C4-2B (cell line): Measurements from ENCODE around the gene ZNF79.

Experiments used
- H3K27ac ChIP-seq: fragments of 450-650 bp; 2 replicates; pipeline ENCODE4 v1.5.1; 2017
- ZFX ChIP-seq: fragments of 450-650 bp; IDR thresholded peaks from 2 replicates; pipeline ENCODE4 v1.6.1; 2017
- TF ChIP-seq, protein P1 (sequence below): fragments of 450-650 bp; conservative IDR thresholded peaks from 2 replicates; pipeline ENCODE4 v1.5.1; 2017; ENCODE audit warnings: mild to moderate bottlenecking

The ZNF79 gene

DNA sequence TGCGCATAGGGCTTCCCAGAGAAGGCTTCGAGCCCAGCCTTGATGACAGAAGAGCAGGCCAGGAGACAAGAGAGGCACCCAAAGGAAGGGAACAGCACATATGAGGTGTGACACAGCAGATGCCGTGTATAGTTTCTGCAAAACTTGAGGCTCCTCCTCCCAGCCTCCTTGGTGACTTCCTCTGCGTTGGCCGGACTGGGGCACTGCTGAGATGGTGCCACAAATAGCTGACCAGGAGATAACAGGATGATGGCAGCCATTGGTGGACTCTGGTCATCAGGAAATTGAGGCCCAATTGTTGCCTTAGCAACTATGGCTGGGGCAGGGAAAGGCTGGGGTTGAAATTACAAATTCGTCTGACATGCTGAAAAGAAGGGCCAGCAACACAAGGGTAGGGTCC is 4.8 kb upstream of the ZNF79 start:
- no peak for TF ChIP-seq ZFX
- TF ChIP-seq, protein P1, sequence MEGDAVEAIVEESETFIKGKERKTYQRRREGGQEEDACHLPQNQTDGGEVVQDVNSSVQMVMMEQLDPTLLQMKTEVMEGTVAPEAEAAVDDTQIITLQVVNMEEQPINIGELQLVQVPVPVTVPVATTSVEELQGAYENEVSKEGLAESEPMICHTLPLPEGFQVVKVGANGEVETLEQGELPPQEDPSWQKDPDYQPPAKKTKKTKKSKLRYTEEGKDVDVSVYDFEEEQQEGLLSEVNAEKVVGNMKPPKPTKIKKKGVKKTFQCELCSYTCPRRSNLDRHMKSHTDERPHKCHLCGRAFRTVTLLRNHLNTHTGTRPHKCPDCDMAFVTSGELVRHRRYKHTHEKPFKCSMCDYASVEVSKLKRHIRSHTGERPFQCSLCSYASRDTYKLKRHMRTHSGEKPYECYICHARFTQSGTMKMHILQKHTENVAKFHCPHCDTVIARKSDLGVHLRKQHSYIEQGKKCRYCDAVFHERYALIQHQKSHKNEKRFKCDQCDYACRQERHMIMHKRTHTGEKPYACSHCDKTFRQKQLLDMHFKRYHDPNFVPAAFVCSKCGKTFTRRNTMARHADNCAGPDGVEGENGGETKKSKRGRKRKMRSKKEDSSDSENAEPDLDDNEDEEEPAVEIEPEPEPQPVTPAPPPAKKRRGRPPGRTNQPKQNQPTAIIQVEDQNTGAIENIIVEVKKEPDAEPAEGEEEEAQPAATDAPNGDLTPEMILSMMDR, result no peak

DNA sequence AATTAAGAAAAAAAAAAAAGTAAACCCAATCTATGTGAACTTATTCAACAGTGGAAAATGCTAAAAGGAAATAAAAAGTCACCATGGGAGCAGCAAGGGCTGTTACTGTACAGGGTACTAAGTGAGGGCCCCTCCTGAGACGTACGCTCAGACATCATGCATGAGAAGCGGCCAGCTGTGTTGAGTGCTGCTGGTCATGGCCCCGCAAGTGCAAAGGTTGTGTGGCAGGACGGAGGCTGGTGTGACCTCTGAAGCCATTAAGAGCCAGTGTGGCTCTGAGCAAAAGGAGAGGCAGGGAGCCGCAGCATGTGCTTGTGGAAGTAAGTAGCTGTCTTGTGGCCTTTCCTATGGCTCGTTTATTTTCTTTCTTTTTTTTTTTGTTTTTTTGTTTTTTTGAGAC is 3.1 kb upstream of the ZNF79 start:
- no peak overlapping the region for H3K27ac ChIP-seq

More for the DNA sequence above, 4.8 kb upstream of the ZNF79 start:
- no peak overlapping the region for H3K27ac ChIP-seq

GRCh38 chr9:127422133-127422782 is 1.9 kb upstream of the ZNF79 start:
- no peak for TF ChIP-seq ZFX
- TF ChIP-seq, protein P1, result no peak
- H3K27ac ChIP-seq, result no peak overlapping the region

More for the DNA sequence above, 3.1 kb upstream of the ZNF79 start:
- TF ChIP-seq, protein P1, result no peak
- no peak for TF ChIP-seq ZFX

DNA sequence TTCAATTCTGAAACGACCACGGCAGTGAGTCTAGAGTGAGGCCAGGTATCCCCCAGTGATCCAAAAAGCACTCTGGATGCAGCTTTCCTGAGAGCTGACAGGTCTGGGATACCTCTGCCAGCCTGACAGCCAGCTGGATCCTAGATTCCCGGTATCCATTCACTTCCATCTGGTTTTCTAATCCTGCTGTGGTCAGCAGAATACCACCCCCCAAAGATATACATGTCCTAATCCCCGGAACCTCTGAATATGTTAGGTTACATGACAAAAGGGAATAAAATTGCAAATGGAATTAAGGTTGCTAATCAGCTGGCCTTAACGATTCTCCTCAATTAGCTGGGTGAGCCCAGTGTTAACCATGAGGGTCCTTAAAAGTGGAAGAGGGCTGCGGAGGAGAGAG is 1.4 kb upstream of the ZNF79 start:
- no peak for TF ChIP-seq ZFX
- TF ChIP-seq, protein P1, result no peak
- H3K27ac ChIP-seq, result no peak overlapping the region; the same call in 1 of the 2 replicates

- peak overlapping the region; percentile 84 for H3K27ac ChIP-seq
Observed at GRCh38 chr9:127423476-127423933, 677 bp upstream of the ZNF79 start.

DNA sequence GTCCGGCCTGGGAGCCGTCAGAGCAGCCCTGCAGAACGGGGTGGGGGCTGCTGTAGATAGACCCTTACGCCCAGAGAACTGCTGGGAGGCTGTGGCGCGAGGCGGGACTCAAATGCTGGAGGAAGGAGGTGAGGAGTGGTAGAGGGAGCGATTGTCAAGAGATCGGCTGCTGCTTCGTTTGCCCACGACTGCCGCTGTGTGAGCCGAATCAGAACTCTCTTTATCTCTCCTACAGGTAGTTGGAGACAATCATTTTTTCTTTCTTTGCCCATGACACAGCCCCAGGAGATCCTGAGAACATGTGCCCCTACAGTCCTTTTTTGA is 456 bp downstream of the ZNF79 start:
- no peak for TF ChIP-seq ZFX
- TF ChIP-seq, protein P1, result no peak; the same call in 1 of the 2 replicates
- H3K27ac ChIP-seq, result peak overlapping the region; percentile 84

More at GRCh38 chr9:127423476-127423933, 677 bp upstream of the ZNF79 start:
- TF ChIP-seq, protein P1, result no peak
- no peak for TF ChIP-seq ZFX

- H3K27ac ChIP-seq, result no peak overlapping the region
- no peak for TF ChIP-seq ZFX
- TF ChIP-seq, protein P1, result no peak
Observed at GRCh38 chr9:127426756-127427155, 2.6 kb downstream of the ZNF79 start.
